Type B pancreatic cell (in vitro differentiated cells): ENCODE results near the gene DVL1. TPM values are rescaled to one million over a fixed set of nuclear protein-coding genes. Genes with fewer than 3 reads are reported as not detected.

Experiments
- DNase-seq: peaks from one replicate; pipeline ENCODE4 v3.0.0; 2021; ENCODE audit warnings: mixed read lengths; ENCODE audit not compliant: unreplicated experiment; ENCODE audit errors: extremely low spot score
- H3K27ac Mint-ChIP-seq: 2 replicates; pipeline ENCODE4 v1.8.0; 2021; ENCODE audit warnings: mild to moderate bottlenecking, mixed read lengths
- H3K27me3 Mint-ChIP-seq: 2 replicates; pipeline ENCODE4 v1.8.0; 2021; ENCODE audit warnings: mixed read lengths
- H3K36me3 Mint-ChIP-seq: 2 replicates; pipeline ENCODE4 v1.8.0; 2021; ENCODE audit warnings: mixed read lengths
- H3K4me1 Mint-ChIP-seq: one replicate; pipeline ENCODE4 v1.8.0; 2021; ENCODE audit warnings: mixed read lengths; ENCODE audit not compliant: unreplicated experiment
- H3K4me3 Mint-ChIP-seq: 2 replicates; pipeline ENCODE4 v1.8.0; 2021; ENCODE audit warnings: mild to moderate bottlenecking, mixed read lengths
- H3K9me3 Mint-ChIP-seq: 2 replicates; pipeline ENCODE4 v1.8.0; 2021; ENCODE audit warnings: mixed read lengths
- CTCF ChIP-seq: fragments of 200-600 bp; sonication (generic); conservative IDR thresholded peaks from 2 replicates; pipeline ENCODE4 v1.5.0; 2021; ENCODE audit warnings: antibody characterized with exemption, mild to moderate bottlenecking
- total RNA-seq: library from RNA; stranded (reverse); gene quantifications from 2 replicates; pipeline ENCODE4 v1.2.1, GENCODE V29; 2021; ENCODE audit warnings: low replicate concordance

The DVL1 gene
- total RNA-seq, 1 donor from 2014 or later, result 62.8 TPM

- TF ChIP-seq CTCF, result no peak
- Mint-ChIP-seq H3K9me3 (no peaks in the 10 kb centered on the region), H3K27me3 (peaks cover 3% of the 10 kb centered on the region), H3K36me3 (peaks cover 4% of the 10 kb centered on the region), H3K4me1 (peaks cover 4% of the 10 kb centered on the region), H3K27ac (peak overlapping the region; percentile 97), H3K4me3 (no peak overlapping the region)
- no peak for DNase-seq
Observed at GRCh38 chr1:1376551-1377226, 27.5 kb upstream of the DVL1 start.

GRCh38 chr1:1374929-1375662 is 25.9 kb upstream of the DVL1 start, which contains the start of gene AURKAIP1:
Gene AURKAIP1 (minus strand): TSS chr1:1375207. CDS start chr1:1374756, 451 bp downstream.
- no peaks in the 10 kb centered on the region for H3K9me3 Mint-ChIP-seq
- peak; percentile 98 for DNase-seq
- peaks cover 4% of the 10 kb centered on the region for H3K4me1 Mint-ChIP-seq
- peak within 1 kb of the TSS; percentile 97 for H3K27ac Mint-ChIP-seq
- H3K36me3 Mint-ChIP-seq, result peaks cover 4% of the 10 kb centered on the region
- H3K27me3 Mint-ChIP-seq, result peaks cover 3% of the 10 kb centered on the region
- peak; percentile 53 for TF ChIP-seq CTCF
- peak within 1 kb of the TSS; percentile 97 for H3K4me3 Mint-ChIP-seq

GRCh38 chr1:1374589-1374928 is 25.3 kb upstream of the DVL1 start:
- Mint-ChIP-seq H3K4me3 (peak overlapping the region; percentile 97), H3K36me3 (peaks cover 4% of the 10 kb centered on the region), H3K27me3 (peaks cover 3% of the 10 kb centered on the region), H3K4me1 (peaks cover 4% of the 10 kb centered on the region), H3K9me3 (no peaks in the 10 kb centered on the region), H3K27ac (no peak overlapping the region)
- no peak for TF ChIP-seq CTCF
- peak; percentile 72 for DNase-seq

- H3K27ac Mint-ChIP-seq, result no peak overlapping the region
Observed at GRCh38 chr1:1373815-1374588, 24.8 kb upstream of the DVL1 start.

More at GRCh38 chr1:1373815-1374588, 24.8 kb upstream of the DVL1 start:
- DNase-seq, result no peak
- H3K4me1 Mint-ChIP-seq, result peaks cover 4% of the 10 kb centered on the region
- no peak for TF ChIP-seq CTCF
- H3K4me3 Mint-ChIP-seq, result peak overlapping the region; percentile 97
- H3K9me3 Mint-ChIP-seq, result no peaks in the 10 kb centered on the region
- peaks cover 3% of the 10 kb centered on the region for H3K27me3 Mint-ChIP-seq
- peaks cover 4% of the 10 kb centered on the region for H3K36me3 Mint-ChIP-seq
